Effector CD8-positive, alpha-beta T cell (primary cell): ENCODE data around the gene TBC1D17.
A peak's percentile ranks its signal among the peaks of the same experiment; 100 is the strongest.

Source experiments
- DNase-seq: peaks from one replicate; lab custom pipeline; 2025; lab: John Stamatoyannopoulos, UW

Gene TBC1D17

GRCh38 chr19:49848938-49849337, 28.6 kb upstream of the TBC1D17 start:
- DNase-seq: no peak

- no peak for DNase-seq
These were observed 27.9 kb upstream of the TBC1D17 start for GRCh38 chr19:49849433-49850220.

GRCh38 chr19:49850221-49850486, 27.3 kb upstream of the TBC1D17 start:
- DNase-seq: no peak

DNA sequence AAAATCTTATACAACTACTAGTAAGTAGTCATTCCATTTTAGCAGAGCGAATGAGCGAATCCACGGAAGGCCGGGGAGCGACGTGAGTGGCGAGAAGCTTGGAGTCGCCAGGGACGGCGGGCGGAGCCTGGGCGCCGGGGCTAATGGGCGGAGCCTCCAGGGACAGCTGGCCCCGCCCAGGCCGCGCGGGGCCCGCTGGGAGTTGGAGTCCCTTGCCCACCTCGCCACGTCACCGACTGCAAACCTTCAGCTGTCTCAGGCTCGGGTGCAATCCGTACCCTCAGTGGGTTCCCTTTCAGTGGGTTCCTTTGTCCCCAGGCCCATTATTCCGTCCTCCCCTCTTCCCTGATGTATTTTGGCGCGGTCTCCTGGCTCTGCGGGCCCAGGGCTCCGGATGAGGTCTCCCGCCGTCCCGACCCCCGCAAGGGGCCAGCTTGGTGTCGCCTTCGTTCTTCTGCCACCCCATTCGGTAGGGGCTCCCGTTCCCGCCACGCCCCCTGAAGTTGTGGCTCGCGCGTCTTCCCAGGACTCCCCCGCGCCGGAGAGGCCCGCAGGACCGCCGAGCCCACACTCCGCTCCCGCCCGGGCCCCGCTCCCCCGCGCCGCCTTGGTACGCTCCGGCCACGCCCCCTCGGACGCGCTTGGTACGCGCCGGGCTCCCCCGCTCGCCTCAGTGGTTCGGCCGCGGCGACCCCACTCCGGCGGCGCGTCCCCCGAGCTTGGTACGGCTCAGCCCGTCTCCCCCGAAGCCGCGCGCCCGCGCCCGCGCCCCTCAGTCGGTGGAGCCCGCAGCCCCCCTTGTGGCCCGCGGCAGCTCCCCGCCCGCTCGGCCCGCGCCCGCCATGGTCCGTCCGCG, 26.8 kb upstream of the TBC1D17 start, which contains the start of gene PTOV1:
PTOV1 (plus strand) TSS at position 673 of the 856 bp plus-strand sequence.
- peak; percentile 80 for DNase-seq

DNA sequence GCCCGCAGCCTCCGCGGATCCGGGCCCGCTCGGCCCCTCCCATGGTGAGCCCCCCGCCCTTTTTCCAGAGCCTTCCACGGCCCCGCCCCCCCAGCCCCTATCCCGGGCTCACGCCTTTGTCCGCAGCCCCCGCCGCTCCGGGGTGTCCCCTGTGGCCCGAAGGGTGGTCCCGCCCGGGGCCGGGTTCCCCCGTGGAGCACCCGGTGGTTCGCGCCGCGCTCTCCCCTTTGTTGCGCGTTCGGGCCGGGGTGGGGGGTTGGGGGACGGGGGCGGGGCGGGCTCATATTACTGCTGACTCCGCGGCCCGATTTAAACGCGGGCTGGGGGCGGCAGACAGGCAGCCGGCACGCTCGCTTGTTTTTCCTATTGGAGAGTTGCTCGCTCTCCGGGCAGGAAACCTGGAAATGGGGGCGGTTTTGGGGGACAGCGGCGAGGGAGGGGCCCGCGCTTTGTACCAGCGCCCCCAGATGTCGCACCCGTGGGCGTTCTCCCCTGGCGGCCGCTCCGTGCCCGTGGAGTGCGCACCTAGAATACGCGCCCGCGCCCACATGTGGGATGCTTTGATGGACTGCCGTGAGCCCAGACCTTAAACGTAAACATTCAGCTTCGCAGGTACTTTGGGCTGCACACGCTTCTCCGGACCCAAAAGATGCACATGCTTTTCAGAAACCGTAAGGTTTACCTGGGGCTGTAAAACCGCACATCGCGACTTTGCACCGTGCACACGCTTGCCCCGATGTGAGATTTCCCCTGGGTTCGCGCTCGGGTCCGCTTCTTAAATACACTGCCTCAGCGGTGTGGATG, 25.8 kb upstream of the TBC1D17 start:
- peak; percentile 30 for DNase-seq

DNA sequence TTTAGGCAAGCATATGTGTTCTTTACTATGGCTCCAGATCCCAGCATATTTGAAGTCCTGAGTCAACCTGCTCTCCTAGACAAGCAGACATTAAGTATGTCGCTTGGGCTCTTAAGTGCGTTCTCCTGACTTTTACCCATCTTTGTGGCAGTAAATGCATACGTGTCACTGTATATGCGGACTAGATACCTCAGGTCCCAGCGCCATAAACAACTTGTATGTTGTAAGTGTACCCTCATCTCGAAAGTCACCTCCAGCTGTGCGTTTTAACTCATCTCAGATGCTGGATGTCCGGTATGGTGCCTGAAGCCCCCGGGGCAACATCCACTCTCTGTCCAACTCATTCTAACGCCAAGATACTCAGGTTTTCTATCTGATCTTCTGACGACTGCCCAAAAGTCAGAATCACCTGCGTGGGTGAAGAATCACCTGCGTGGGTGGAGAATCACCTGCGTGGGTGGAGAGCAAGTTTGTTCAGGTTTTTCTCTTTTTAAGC, 24.8 kb upstream of the TBC1D17 start:
- DNase-seq: no peak

- no peak for DNase-seq
These were observed 23.6 kb upstream of the TBC1D17 start for GRCh38 chr19:49853852-49854377.

- DNase-seq: no peak
These were observed 22.9 kb upstream of the TBC1D17 start for GRCh38 chr19:49854378-49855263.

DNA sequence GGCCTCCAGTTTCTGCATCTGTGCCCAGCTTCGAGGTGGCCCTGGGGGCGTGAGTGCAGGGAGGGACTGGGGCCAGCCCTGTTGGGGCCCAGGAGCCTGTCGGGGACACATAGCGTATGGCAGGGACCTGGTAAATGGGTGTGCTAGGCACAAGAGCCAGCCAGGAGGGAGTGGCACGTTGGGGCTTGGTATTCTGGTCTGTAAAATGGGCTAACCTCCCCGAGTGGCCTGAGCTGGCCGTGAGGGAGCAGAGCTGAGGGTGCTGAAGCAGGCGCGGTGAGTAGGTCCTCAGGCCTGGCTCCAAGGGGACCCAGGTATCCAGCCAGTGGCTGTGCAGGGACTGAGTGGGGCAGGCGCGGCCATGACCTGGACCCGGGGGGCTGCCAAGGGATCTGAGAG, 22.2 kb upstream of the TBC1D17 start:
- DNase-seq: no peak

DNA sequence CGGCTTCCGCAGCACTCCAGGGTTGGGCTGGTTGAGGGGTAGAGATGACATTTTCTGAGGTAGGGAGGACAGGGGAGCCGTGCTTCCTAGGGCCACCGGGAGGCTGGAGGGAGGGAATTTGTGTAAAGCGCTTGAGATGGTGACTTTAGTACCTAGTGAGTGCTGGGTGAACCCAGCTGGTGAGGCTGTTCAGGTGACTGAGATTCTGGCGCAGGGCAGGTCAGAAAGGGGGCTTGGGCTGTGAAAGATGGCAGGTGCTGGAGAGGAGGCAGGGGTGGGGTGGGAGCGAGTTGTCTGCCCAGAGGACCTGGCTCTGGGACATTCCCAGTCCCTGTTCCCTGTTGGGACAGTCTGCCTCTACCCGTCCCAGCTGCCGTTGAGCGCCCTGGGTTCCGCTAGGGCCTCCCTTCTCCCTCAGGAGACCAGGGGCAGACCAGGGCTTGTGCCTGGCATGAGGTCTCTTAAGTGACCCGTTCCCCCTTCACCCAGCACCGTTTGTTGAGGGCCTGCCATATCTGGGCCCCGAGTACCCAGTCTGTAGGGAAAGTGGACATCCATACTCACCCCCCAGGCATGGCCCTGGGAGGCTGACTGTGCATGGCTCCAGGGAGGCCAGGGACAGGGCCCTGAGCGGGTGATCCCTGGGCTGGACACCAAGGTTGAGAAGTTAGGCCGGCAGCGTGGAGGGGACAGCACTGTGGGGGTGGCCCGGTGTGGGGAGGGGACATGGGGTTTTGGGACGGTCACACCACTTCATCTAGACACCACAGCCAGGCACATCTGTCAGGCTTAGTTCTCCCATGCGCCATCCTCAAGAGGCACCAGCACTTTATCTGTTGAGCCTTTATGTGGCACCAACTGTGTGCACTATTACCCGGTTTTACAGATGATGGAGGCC, 21.6 kb upstream of the TBC1D17 start:
- no peak for DNase-seq

- DNase-seq: no peak
These were observed 20.9 kb upstream of the TBC1D17 start for GRCh38 chr19:49856574-49857021.

DNA sequence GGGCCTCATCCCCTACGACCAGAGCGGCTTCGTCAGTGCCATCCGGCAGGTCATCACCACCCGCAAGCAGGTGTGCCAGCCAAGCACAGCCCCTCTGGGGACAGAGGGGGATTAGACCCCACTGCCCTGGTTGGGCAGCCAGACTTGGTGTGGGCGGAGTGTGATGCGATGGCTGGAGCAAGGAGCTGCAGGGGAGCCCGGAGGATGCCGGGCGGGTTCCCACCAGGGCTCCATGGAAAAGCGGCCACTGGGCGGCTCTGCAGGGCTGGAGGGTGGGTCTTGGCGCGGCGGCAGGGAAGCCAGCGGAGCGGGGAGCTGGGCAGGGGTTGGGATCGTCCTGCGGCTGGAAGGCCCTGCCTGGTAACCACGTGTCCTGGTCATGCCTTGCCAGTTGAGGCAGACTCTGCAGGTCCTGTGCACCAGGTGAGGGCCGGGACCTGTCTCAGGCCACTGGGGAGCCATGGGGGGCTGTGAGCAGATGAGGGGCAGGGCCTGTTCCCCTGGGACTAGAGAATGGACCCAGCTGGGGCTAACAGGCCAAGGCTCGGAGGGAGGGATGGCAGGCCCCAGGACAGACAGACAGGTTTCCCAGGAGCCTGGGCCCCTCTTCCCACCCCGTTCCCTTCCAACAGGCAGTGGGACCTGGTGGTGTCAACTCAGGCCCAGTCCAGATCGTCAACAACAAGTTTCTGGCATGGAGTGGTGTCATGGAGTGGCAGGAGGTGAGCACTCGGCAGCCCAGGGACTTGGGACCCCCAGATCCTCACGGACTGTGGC, 20.3 kb upstream of the TBC1D17 start:
- no peak for DNase-seq

DNA sequence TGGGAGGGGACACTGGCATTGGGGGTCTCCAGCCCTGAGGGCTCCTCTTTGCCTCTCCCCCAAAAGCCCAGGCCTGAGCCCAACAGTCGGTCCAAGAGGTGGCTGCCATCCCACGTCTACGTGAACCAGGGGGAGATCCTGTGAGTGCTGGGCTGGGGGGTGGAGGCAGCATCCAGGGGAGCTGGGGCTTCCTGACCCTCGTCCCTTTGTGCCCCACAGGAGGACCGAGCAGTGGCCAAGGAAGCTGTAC, 19.7 kb upstream of the TBC1D17 start:
- no peak for DNase-seq

DNA sequence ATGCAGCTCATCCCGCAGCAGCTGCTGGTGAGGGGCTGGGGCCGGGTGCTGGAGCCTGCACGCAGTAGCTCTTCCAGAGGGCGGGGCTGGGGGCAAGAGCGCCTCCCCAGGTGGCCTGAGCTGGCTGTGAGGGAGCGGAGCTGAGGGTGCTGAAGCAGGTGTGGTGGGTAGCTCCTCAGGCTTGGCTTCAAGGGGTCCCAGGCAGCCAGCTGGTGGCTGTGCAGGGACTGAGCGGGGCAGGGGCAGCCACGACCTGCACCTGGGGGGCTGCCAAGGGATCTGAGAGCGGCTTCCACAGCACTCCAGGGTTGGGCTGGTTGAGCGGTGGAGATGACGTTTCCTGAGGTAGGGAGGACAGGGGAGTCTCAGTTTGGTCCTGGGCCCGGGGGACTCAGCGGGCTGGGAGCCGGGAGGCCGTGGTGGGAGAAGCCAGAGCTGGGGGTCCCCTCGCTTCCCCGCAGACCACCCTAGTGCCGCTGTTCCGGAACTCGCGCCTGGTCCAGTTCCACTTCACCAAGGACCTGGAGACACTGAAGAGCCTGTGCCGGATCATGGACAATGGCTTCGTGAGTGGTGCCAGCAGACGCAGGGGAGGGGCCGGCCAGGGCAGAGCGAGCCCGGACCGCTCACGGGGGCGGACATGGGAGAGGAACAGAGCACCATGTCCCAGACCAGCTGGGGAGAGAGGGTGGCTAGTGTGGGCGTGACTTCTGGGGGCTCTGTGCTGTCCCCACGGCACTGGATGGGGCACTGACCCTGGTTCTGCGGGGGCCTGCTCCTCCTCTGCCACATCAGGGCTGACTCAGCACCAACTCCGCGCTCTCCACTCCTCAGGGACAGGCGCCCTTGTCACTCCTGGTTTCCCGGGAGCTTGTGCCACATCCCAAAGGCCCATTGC, 19.2 kb upstream of the TBC1D17 start:
- DNase-seq: no peak

DNA sequence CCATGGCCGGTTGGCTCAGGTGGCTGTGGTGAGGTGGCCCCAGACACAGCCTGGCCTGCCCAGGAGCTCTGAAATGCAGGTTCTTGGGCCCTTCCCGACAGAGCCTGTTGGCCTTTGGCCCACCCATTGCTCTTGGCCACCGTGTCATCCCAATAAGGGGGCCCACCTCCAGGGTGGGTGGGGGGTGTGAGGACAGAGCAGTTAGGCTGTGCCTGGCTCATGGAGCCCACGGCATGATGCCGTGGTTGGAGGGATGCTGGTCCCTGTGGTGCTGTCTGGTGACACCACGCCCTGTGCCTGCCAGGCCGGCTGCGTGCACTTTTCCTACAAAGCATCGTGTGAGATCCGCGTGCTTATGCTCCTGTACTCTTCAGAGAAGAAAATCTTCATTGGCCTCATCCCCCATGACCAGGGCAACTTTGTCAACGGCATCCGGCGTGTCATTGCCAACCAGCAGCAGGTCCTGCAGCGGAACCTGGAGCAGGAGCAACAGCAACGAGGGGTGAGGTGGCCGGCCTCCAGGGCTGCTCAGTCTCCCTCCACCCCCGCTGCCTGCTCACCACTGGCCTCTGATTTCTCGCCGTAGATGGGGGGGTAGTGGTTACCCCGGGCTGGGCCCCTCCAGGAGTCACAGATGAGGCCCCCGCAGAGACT, 17.7 kb upstream of the TBC1D17 start:
- DNase-seq: no peak

DNA sequence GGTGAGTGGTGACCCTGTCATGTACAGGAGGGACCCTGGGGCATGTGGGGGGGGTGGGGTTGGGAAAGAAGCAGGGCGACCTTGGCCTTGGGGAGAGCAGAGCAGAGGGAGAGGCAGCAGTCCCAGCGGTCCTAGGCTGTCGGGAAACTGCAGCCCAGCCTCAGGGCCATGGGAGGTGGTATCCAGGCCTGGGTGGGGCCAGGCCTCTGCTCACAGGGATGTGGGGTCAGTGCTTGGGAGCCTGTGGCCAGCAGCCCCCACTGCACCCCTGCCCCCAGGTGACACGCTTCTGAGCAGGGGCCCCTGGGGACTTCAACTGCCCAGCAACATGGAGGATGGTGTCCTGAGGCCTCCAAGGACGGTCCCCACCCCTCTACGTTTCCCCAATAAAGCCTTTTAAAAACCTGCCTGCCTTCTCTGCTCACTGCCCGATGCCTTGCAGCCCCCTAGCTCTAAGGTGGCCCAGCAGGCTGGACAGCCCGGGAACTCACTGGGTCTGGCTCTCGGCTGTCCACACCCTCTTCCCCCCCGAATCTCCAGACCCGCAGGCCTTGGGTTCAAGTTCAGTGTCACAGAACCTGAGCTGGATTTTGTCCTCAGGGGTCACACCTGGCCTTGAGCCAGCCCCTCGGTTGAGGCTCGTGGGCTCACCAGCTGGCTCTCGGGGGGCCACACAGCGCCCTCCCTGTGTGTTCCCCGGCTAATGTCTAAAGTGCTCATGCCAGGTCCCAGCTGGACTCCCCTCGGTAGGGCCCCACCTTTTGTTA, 17.0 kb upstream of the TBC1D17 start:
- no peak for DNase-seq

DNA sequence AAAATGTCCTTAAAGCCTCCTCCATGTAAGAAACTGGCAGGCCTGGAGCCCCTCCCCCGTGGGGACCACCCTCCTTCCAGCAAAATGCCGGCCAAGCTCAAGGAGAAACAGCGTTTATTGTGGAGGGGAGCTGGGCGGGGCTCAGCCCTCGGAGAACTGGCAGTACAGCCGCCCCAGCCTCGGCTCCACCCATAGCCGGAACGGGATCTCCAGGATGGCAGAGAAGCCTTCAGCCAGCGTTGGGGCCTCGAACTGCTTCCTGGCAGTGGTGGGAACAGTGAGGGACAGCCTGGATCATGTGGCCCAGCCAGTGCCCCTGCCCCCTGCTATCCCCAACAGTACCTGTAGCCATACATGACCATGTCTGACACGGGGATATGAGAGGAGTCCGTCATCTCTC, 16.4 kb upstream of the TBC1D17 start:
- DNase-seq: no peak
